ENCODE data around the gene PARP12. TPM values are rescaled to one million over a fixed set of nuclear protein-coding genes. Genes with fewer than 3 reads are reported as not detected.
A peak's percentile ranks its signal among the peaks of the same experiment; 100 is the strongest.

The PARP12 gene
- total and polyA plus RNA-seq, 2 of the 13 experiments (the other 11 are each of a cell fraction or from before 2014, with no cell fraction given) = 15.5 to 35.2 TPM

DNA sequence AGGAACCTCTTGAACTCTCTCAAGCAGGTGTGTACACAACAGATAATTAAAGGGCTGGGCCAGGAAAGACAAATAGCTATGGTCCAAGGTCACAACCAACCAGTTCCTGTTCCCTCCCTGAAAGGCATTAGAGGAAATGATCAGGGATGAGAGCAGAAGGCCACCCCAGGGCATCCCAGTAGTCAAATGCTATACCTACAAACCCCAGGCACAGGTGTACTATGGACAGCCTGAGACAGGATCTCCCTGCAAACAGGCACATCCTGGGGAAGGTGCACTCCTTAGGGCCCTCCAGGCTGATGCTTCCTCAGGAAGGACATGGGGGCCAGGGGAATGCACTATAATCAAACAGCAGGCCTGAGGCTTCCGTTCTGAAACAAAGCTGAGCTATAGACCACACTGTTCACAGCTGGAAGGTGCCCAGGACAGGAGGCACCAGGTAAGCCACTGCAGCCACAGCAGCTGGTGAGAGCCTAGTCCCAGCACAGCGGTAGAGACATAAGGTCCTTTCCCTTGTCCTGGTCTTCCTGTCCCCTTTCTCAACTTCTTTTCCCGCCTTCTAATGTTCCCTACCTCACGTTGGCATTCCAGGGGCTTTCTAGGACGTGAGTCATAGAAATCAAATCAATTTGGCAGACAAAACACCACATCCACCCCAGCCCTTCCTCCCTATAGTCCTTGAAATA, 13.3 kb downstream of the PARP12 start (continued):
- TF ChIP-seq KLF11 (CRISPR knock-in tag; IDR thresholded peaks at IDR 0.05) = peak; percentile 40; the same call in 1 of the 2 replicates
- no peak; the same call in 1 of the 2 replicates for TF ChIP-seq ZNF232 (CRISPR knock-in tag; IDR thresholded peaks at IDR 0.05; ENCODE audit: borderline replicate concordance)
- TF ChIP-seq, protein P1, sequence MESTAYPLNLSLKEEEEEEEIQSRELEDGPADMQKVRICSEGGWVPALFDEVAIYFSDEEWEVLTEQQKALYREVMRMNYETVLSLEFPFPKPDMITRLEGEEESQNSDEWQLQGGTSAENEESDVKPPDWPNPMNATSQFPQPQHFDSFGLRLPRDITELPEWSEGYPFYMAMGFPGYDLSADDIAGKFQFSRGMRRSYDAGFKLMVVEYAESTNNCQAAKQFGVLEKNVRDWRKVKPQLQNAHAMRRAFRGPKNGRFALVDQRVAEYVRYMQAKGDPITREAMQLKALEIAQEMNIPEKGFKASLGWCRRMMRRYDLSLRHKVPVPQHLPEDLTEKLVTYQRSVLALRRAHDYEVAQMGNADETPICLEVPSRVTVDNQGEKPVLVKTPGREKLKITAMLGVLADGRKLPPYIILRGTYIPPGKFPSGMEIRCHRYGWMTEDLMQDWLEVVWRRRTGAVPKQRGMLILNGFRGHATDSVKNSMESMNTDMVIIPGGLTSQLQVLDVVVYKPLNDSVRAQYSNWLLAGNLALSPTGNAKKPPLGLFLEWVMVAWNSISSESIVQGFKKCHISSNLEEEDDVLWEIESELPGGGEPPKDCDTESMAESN (CRISPR knock-in tag; conservative IDR thresholded peaks at IDR 0.05) = no peak; the same call in 1 of the 2 replicates
- TF ChIP-seq, protein P2, sequence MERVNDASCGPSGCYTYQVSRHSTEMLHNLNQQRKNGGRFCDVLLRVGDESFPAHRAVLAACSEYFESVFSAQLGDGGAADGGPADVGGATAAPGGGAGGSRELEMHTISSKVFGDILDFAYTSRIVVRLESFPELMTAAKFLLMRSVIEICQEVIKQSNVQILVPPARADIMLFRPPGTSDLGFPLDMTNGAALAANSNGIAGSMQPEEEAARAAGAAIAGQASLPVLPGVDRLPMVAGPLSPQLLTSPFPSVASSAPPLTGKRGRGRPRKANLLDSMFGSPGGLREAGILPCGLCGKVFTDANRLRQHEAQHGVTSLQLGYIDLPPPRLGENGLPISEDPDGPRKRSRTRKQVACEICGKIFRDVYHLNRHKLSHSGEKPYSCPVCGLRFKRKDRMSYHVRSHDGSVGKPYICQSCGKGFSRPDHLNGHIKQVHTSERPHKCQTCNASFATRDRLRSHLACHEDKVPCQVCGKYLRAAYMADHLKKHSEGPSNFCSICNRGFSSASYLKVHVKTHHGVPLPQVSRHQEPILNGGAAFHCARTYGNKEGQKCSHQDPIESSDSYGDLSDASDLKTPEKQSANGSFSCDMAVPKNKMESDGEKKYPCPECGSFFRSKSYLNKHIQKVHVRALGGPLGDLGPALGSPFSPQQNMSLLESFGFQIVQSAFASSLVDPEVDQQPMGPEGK (CRISPR knock-in tag; IDR thresholded peaks at IDR 0.05) = peak; percentile 81
- peak; percentile 83 for TF ChIP-seq ZNF331 (CRISPR knock-in tag; IDR thresholded peaks at IDR 0.05)
- TF ChIP-seq ZNF850 (CRISPR knock-in tag; conservative IDR thresholded peaks at IDR 0.05) = no peak
- no peak for TF ChIP-seq SCMH1 (CRISPR knock-in tag; IDR thresholded peaks at IDR 0.05; ENCODE audit: borderline replicate concordance)
- TF ChIP-seq ZBTB8A (CRISPR knock-in tag; IDR thresholded peaks at IDR 0.05; ENCODE audit: borderline replicate concordance, low read depth) = no peak
- peak; percentile 77 for TF ChIP-seq ETV6 (CRISPR knock-in tag; conservative IDR thresholded peaks at IDR 0.05)
- TF ChIP-seq RBM39 (IDR thresholded peaks at IDR 0.05; ENCODE audit: low read depth, low read length, poor library complexity, severe bottlenecking) = no peak
- TF ChIP-seq STAG1 (CRISPR knock-in tag; IDR thresholded peaks at IDR 0.05) = peak; percentile 28; the same call in 1 of the 2 replicates
- TF ChIP-seq ZC3H13 (CRISPR knock-in tag; IDR thresholded peaks at IDR 0.05) = no peak
- no peak for TF ChIP-seq TCF12 (IDR thresholded peaks at IDR 0.05)
- TF ChIP-seq TCF12 (CRISPR knock-in tag; IDR thresholded peaks at IDR 0.05) = peak; percentile 99
- TF ChIP-seq MAFG (CRISPR knock-in tag; IDR thresholded peaks at IDR 0.05) = no peak
- TF ChIP-seq ZNF747 (CRISPR knock-in tag; IDR thresholded peaks at IDR 0.05; ENCODE audit: borderline replicate concordance) = no peak
- TF ChIP-seq, protein P3, sequence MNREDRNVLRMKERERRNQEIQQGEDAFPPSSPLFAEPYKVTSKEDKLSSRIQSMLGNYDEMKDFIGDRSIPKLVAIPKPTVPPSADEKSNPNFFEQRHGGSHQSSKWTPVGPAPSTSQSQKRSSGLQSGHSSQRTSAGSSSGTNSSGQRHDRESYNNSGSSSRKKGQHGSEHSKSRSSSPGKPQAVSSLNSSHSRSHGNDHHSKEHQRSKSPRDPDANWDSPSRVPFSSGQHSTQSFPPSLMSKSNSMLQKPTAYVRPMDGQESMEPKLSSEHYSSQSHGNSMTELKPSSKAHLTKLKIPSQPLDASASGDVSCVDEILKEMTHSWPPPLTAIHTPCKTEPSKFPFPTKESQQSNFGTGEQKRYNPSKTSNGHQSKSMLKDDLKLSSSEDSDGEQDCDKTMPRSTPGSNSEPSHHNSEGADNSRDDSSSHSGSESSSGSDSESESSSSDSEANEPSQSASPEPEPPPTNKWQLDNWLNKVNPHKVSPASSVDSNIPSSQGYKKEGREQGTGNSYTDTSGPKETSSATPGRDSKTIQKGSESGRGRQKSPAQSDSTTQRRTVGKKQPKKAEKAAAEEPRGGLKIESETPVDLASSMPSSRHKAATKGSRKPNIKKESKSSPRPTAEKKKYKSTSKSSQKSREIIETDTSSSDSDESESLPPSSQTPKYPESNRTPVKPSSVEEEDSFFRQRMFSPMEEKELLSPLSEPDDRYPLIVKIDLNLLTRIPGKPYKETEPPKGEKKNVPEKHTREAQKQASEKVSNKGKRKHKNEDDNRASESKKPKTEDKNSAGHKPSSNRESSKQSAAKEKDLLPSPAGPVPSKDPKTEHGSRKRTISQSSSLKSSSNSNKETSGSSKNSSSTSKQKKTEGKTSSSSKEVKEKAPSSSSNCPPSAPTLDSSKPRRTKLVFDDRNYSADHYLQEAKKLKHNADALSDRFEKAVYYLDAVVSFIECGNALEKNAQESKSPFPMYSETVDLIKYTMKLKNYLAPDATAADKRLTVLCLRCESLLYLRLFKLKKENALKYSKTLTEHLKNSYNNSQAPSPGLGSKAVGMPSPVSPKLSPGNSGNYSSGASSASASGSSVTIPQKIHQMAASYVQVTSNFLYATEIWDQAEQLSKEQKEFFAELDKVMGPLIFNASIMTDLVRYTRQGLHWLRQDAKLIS (CRISPR knock-in tag; IDR thresholded peaks at IDR 0.05) = no peak
- peak; percentile 60 for TF ChIP-seq ZNF629 (CRISPR knock-in tag; conservative IDR thresholded peaks at IDR 0.05)
- TF ChIP-seq WIZ (CRISPR knock-in tag; IDR thresholded peaks at IDR 0.05) = no peak
- TF ChIP-seq, protein P4, sequence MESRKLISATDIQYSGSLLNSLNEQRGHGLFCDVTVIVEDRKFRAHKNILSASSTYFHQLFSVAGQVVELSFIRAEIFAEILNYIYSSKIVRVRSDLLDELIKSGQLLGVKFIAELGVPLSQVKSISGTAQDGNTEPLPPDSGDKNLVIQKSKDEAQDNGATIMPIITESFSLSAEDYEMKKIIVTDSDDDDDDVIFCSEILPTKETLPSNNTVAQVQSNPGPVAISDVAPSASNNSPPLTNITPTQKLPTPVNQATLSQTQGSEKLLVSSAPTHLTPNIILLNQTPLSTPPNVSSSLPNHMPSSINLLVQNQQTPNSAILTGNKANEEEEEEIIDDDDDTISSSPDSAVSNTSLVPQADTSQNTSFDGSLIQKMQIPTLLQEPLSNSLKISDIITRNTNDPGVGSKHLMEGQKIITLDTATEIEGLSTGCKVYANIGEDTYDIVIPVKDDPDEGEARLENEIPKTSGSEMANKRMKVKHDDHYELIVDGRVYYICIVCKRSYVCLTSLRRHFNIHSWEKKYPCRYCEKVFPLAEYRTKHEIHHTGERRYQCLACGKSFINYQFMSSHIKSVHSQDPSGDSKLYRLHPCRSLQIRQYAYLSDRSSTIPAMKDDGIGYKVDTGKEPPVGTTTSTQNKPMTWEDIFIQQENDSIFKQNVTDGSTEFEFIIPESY (CRISPR knock-in tag; IDR thresholded peaks at IDR 0.05) = peak; percentile 80; the same call in 1 of the 2 replicates
